GM19452 (cell line): ENCODE results near the gene ZIM2.

Experiments
- ATAC-seq: cut with Tn5 transposase; IDR thresholded peaks from one replicate; pipeline ENCODE4 v1.9.1; 2021; ENCODE audit not compliant: unreplicated experiment

Gene ZIM2

GRCh38 chr19:56839652-56840450, 675 bp downstream of the ZIM2 start:
- ATAC-seq = no peak

DNA sequence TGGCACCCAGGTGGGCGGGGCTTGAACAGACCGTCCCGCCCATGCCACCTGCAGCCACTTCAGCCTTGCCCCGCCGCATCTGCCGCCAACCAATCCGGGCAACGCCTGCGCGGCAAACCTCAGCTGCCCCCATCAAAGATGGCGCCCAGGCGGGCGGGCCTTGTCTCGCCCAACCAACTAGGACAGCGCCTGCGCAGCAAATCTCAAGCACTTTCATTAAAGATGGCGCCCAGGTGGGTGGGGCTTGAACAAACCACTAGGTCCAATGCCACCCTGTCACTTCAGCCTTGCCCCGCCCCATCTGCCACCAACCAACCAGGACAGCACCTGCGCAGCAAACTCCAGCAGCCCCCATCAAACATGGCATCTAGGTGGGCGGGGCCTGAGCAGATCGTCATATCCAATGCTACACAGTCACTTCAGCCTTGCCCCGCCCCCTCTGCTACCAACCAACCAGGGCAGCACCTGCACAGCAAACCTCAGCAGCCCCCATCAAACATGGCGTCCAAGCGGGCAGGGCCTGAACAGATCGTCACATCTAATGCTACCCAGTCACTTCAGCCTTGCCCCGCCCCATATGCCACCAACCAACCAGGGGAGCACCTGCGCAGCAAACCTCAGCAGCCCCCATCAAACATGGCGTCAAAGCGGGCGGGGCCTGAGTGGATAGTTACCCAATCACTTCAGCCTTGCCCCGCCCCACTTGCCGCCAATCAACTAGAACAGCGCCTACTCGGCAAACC, 1.4 kb downstream of the ZIM2 start:
- no peak for ATAC-seq

DNA sequence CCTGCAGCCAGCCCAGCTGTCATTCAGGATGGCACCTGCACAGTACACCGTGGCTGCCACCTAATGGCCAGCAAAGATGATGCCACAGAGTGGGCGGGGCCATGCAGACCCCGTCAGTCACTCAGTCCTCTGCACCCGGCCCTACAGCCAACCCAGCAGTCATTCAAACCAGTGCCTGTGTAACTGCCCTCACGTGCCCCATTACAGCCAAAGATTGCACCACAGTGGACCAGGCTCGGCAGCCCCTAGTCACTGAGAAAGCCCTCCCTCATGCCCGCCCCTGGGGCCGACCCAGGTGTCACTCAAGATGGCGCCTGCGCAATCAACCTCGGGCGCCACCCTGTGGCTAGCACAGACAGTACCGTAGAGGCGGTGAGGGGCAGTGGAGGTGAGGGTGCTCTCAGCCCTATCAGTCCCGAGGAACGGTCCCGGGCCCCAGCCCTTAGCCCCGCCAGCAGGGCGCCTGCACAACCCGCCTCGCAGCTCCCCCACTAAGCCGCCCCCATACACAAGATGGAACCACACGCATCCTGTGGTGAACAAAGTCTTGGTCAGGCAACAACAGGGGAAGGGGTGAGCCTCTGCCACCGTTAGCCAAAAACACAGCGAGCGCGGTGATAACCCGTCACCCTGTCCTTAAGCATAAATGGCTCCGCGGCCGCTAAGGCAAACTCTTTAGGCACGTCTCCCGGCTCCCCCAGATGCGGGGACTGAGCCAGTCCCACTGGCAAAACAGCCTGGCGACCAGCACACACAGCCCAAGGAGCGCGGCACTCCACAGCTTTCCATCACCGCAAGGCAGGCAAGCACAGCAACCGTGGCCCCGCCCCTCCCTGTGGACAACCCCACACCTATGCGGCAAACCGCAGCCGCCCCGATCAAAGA, 2.3 kb downstream of the ZIM2 start:
- no peak for ATAC-seq

GRCh38 chr19:56837492-56838023, 3.0 kb downstream of the ZIM2 start:
- ATAC-seq = no peak

DNA sequence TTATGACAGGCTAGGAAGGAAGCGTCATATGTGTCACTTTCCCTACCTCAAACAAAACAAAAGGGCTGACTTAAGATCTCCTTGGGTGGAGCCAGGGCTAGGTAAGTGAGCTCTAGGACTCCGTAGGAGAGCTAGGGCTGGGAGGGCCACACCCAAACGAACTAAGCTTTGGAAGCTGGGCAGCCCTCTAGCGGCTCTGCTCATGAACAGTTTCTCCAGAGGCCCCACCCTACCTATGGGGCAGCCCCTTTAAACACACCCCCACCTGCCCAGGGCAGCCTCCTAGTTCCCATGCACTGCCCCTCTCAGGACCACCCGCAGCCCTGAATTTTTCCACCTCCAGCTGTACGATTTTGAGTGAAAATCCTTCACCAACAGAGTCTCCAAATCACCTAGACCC, 3.5 kb downstream of the ZIM2 start:
- no peak for ATAC-seq

DNA sequence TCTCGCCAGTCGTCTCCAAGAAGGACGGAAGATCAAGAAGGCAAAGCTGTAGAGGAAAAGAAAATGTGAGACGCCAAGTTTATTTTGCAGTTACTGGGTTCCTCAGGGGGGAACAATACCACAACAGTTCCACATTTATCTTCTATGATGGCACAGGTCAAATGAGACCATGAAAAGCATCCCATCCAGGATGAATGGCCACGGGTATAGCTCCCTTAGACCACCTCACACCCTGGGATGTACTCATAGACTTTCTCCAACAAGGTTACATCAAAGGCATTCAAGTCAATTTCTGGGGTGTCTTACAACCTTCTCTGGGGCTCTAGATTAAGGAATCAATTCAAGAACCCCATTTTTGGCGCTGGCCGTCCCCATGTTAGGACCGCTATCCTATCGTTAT, 4.5 kb downstream of the ZIM2 start:
- no peak for ATAC-seq

DNA sequence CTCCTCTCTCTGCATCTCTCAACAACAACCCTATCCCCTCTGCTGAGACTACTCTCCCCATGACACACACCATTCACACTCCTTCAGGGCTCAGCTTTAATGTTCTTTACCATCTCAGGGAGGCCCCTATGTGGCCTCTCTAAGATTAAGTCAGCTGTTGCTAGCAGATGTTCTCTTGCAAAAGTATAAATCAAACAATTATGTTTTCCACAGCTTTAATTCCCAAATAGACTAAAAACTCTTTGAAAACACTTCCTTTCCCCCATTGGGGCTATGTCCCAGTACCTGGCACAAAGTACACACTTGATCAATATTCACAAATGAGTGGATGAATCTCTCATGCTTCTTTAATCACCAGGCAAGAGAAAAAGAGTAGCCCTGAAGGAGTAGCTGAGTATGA, 5.1 kb downstream of the ZIM2 start:
- ATAC-seq = no peak

DNA sequence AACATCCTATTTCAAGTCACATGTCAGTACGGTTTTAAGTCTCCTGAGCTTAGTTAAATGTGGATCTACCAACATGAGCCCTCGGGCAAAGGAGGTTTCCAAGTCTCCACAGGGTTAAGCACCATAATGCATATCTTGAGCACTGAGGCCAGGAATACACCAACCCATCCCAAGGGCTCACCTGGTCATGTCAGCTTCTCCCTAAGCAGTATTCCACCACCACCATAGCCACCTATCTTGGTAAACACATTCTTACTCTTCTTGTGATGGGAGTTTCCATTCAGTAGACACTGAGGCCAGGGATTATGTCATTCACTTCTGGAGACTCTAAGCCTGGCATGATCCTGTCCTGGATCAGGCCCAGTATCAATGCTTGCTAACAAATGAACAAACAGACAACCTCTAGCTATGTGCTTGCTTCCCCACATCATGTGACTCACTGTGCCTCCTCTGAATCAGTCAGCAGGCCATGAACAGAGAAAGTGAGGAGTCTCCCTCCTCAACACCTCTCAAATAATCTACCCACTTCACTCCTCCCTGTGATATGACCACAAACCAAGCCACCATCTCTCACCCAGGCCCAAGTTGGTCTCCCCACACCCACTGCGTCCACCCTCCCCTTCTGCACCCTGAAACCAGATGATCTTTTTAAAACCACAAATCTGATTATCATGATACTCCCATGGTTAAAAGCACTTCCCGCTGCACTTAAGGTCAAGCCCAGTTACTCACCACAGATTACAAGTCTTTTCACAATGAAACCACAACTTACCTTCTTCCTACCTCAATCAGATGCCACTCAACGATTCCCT, 5.8 kb downstream of the ZIM2 start:
- no peak for ATAC-seq

- no peak for ATAC-seq
Observed at GRCh38 chr19:56832352-56832928, 8.1 kb downstream of the ZIM2 start.

- ATAC-seq = no peak
Observed at GRCh38 chr19:56831255-56831654, 9.3 kb downstream of the ZIM2 start.

- no peak for ATAC-seq
Observed at GRCh38 chr19:56829596-56829995, 10.9 kb downstream of the ZIM2 start.

DNA sequence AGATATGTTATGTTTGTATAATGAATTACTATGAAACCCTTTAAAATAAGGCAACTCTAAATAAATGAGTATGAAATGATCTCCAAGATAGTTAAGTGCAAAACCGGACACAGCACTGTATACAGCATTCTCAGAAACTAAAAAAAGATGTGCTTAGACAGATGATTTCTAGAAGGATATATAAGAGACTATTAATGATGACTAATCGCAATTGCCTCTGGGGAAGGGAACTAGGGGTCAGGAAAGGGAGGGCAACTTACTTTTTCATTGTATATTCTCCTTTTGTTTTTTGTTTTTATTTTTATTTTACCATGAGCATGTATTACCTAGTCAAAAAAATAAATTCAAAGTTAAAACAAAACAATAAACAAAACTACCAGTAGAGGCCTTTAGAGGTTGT, 12.8 kb downstream of the ZIM2 start:
- ATAC-seq = no peak

- no peak for ATAC-seq
Observed at GRCh38 chr19:56823956-56824355, 16.6 kb downstream of the ZIM2 start.

GRCh38 chr19:56823417-56823816, 17.1 kb downstream of the ZIM2 start:
- ATAC-seq = no peak

GRCh38 chr19:56822755-56823154, 17.8 kb downstream of the ZIM2 start:
- ATAC-seq = no peak

- ATAC-seq = no peak
Observed at GRCh38 chr19:56821675-56822074, 18.9 kb downstream of the ZIM2 start.

DNA sequence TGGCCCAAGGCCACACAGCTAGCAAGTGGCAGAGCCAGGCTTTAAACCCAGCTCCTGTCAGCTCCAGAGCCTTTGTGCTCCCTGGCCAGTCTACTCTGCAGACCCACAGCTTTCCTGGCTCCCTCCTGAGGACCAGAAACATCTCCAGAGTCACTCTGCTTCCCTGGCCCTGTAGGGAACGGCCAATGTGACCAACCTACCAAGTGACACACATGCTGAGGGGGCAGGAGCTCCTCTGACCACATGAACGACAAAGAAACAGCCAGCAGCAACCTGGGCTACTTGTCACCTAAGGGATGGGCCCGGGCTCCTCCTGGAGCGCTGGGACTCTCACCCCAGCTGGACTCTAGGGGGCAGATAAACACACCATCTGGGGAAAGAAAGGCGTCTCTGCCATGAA, 19.3 kb downstream of the ZIM2 start:
- ATAC-seq = no peak

DNA sequence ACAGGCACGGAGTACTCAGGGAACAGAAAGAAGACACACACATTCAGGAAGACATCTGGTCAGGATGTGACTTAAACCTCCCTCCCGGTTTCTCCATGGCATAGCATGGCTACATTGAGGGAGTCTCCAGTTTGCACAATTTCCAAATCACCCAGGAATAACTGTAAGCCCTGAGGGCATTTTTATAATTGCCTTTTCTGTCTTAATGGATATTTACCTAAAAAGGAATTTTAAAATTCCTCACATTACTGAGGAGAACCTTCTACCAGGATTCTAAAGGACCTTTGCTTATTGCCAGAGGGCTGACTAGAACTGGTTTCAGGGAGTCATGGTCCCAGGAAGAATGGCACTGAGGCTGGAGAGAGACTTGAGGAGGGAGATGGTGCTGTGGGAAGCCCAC, 21.4 kb downstream of the ZIM2 start:
- ATAC-seq = no peak

- no peak for ATAC-seq
Observed at GRCh38 chr19:56814656-56815055, 25.9 kb downstream of the ZIM2 start.

DNA sequence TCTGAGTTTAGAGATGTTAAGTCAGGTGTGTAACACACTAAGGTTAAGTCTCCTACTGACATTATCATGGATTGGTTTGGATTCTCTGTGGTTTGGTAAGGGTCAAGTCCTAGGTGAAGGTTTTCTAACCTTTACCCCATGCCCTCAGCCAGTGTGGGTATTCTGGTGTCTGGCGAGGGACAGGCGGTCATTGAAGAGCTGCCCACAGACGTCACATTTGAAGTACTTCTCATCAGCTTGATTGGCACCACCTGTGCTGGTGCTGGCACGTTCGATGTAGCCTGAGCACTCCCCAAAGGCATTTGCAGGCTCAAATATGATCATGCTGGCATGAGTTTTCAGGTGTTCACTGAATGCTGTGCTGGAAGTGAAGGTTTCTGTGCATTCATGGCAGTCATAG, 27.0 kb downstream of the ZIM2 start:
- ATAC-seq = no peak
